ENCODE results near the gene KRT3. TPM values are rescaled to one million over a fixed set of nuclear protein-coding genes. Genes with fewer than 3 reads are reported as not detected.

The KRT3 gene
- total RNA-seq, 1 donor from 2014 or later = not detected

DNA sequence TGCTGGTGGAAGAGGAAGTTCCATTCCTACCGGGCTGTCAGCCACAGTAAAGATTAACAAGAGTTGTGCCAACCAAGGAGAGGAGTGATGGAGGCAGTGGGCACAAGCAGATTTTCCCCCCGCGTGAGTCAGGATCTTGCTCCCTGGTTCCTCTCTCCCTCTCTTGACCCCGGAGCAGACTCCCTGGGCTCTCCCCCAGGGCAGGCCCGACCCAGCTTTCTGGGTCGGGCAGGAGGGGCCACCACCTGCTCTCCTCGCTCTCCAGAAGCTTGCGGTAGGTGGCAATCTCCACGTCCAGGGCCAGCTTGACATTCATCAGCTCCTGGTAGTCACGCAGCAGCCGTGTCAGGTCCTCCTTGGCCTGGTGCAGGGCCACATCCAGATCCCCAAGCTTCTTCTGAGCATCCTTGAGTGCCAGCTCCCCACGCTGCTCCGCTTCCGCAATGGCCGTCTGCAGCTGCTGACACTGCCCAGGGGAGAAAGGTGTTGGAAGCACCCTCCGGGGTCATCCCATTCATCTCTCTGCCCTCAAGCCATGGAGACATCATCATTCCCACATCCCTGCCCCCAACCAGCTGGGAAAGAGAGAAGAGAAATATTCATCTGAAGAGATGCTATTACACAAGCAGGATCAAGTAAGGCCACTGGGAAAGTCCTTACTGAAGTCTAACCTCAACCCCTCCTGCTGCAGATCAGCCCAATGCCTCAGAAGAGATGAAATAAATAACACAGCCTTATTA lies 27.0 kb upstream of the KRT3 start:
- no peak overlapping the region for H3K27ac Mint-ChIP-seq
- no peaks in the 10 kb centered on the region for H3K36me3 Mint-ChIP-seq (ENCODE audit: low read depth)
- no peak for DNase-seq
- H3K27me3 Mint-ChIP-seq = peaks cover 21% of the 10 kb centered on the region
- H3K4me1 Mint-ChIP-seq = no peaks in the 10 kb centered on the region
- ChIA-PET CTCF (no interaction called here), POLR2A (no interaction called here)
- H3K4me3 Mint-ChIP-seq = no peak overlapping the region
- ATAC-seq (ENCODE audit: low read depth) = no peak
- no peak for TF ChIP-seq CTCF (IDR thresholded peaks at IDR 0.05)
- no peaks in the 10 kb centered on the region for H3K9me3 Mint-ChIP-seq
- intact Hi-C loops (cut with micrococcal nuclease) = no loop called here

DNA sequence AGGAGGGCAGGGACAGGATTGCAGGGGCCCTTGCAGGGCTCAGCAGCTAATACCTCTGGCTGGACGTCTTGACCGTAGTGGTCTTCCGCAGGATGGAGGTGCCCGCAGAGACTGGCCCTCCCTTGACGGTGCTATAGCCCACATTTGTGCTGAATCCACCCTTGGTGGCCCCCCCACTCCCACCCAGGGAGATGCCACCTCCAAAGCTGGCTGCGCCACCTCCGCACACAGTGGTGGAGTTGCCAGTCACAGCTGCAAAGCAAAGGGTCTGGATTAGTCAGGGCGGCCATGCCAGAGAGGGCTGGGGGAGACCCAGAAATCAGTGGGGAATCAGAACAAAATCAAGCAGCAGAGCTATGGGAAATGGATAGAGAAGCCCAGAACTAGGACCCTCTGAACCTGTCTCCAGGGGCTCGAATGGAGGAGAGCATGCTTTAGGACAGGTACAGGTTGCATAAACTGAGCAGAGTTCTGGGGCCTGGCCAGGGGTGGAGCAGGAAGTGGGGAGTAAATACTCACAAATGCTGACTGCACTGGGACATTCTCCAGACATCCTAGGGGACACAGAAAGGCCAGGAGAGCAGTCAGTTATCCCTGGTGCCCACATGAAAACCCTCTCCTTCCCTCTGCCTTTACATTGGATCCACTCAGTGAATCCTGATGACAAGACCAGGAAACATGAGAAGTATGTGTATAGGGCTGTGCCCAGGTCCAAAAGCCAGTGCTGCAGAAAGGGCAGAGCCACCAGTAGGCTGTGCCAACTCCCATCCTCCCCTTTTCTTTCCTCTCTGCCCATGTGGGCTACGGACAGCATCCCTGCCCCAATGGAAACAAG lies 26.1 kb upstream of the KRT3 start:
- no peaks in the 10 kb centered on the region for H3K36me3 Mint-ChIP-seq (ENCODE audit: low read depth)
- TF ChIP-seq CTCF (IDR thresholded peaks at IDR 0.05) = no peak
- H3K27ac Mint-ChIP-seq = no peak overlapping the region
- ATAC-seq (ENCODE audit: low read depth) (no peak), DNase-seq (no peak)
- no peak overlapping the region for H3K4me3 Mint-ChIP-seq
- H3K4me1 Mint-ChIP-seq = no peaks in the 10 kb centered on the region
- H3K27me3 Mint-ChIP-seq = peaks cover 29% of the 10 kb centered on the region
- CTCF ChIA-PET = no interaction called here
- H3K9me3 Mint-ChIP-seq = no peaks in the 10 kb centered on the region
- intact Hi-C loops (cut with micrococcal nuclease) = no loop called here
- POLR2A ChIA-PET = no interaction called here

GRCh38 chr12:52821071-52821730 lies 25.3 kb upstream of the KRT3 start:
- no peak for DNase-seq
- Mint-ChIP-seq H3K27ac (no peak overlapping the region), H3K4me1 (no peaks in the 10 kb centered on the region), H3K9me3 (no peaks in the 10 kb centered on the region), H3K27me3 (peaks cover 26% of the 10 kb centered on the region), H3K4me3 (no peak overlapping the region), H3K36me3 (ENCODE audit: low read depth) (no peaks in the 10 kb centered on the region)
- CTCF ChIA-PET = interaction anchor here (0.7 kb wide), 1 partner anchor 12 kb away, joined by 3 read pairs; no protein-coding TSS in a partner anchor
- intact Hi-C loops (cut with micrococcal nuclease) = no loop called here
- no peak for ATAC-seq (ENCODE audit: low read depth)
- POLR2A ChIA-PET = no interaction called here
- no peak for TF ChIP-seq CTCF (IDR thresholded peaks at IDR 0.05)

DNA sequence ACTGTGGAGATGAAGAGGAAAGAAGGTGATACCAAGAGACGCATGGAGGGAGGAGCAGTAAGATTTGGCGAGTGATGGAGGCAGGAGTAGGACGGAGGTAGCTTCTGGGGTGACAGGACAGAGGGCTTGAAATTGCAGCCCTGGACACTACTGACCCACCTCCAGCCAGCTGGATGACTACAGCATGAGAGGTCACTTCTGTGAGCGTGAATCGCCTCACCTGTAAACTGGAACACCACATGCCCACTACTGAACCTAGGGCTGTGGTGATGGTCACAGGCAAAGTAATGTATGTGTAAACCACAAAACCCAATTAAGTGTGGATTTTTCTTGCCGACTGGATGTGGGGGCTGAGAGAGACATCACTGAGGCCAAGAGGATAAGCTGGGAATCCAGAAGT lies 24.6 kb upstream of the KRT3 start:
- ChIA-PET CTCF (interaction anchor here (0.7 kb wide), 1 partner anchor 12 kb away, joined by 3 read pairs; no protein-coding TSS in a partner anchor), POLR2A (no interaction called here)
- intact Hi-C loops (cut with micrococcal nuclease) = no loop called here
- no peaks in the 10 kb centered on the region for H3K9me3 Mint-ChIP-seq
- no peak for DNase-seq
- H3K4me3 Mint-ChIP-seq = no peak overlapping the region
- no peaks in the 10 kb centered on the region for H3K36me3 Mint-ChIP-seq (ENCODE audit: low read depth)
- no peak for ATAC-seq (ENCODE audit: low read depth)
- H3K27ac Mint-ChIP-seq = no peak overlapping the region
- H3K4me1 Mint-ChIP-seq = no peaks in the 10 kb centered on the region
- H3K27me3 Mint-ChIP-seq = peaks cover 26% of the 10 kb centered on the region
- no peak for TF ChIP-seq CTCF (IDR thresholded peaks at IDR 0.05)
